Stimulated activated CD4-positive, alpha-beta T cell treated with anti-CD3 and anti-CD28 coated beads, Interleukin-1b, Interleukin-23, amount 100 ng/mL, for 1 hour (primary cell): ENCODE measurements around the gene FCN3.
"Not testable (repeated sequence)": the region's sequence is repeated elsewhere in the genome, so short reads cannot be mapped to it uniquely, and the experiment has no call there.

ENCODE experiments used
- DNase-seq, 2 donors: peaks; one replicate each; pipeline ENCODE4 v3.0.0-alpha.2; 2020; ENCODE audit warnings: low read depth in 2 of 2

The FCN3 gene

GRCh38 chr1:27374362-27375086 lies at the start of gene FCN3:
Gene FCN3, minus strand, starts transcription at chr1:27374824. Its CDS starts 6 bp downstream, at chr1:27374818.
- no peak for DNase-seq

GRCh38 chr1:27423709-27424108 lies 49.1 kb upstream of the FCN3 start:
- DNase-seq: no peak

- DNase-seq: no peak
Observed at GRCh38 chr1:27418326-27419185, 43.9 kb upstream of the FCN3 start.

GRCh38 chr1:27417713-27418112 lies 43.1 kb upstream of the FCN3 start:
- no peak for DNase-seq

GRCh38 chr1:27416387-27417111 lies 41.9 kb upstream of the FCN3 start:
- no peak for DNase-seq

- DNase-seq: no peak
Observed at GRCh38 chr1:27414091-27414490, 39.5 kb upstream of the FCN3 start.

GRCh38 chr1:27413004-27413403 lies 38.4 kb upstream of the FCN3 start:
- no peak for DNase-seq

- DNase-seq: no peak
Observed at GRCh38 chr1:27412502-27412901, 37.9 kb upstream of the FCN3 start.

GRCh38 chr1:27410709-27411108 lies 36.1 kb upstream of the FCN3 start:
- DNase-seq: no peak

GRCh38 chr1:27409669-27410068 lies 35.0 kb upstream of the FCN3 start:
- no peak for DNase-seq

GRCh38 chr1:27408151-27408550 lies 33.5 kb upstream of the FCN3 start:
- DNase-seq: no peak

GRCh38 chr1:27406791-27407190 lies 32.2 kb upstream of the FCN3 start:
- not testable (repeated sequence) for DNase-seq

- DNase-seq: no peak
Observed at GRCh38 chr1:27406362-27406680, 31.7 kb upstream of the FCN3 start.

- not testable (repeated sequence) for DNase-seq
Observed at GRCh38 chr1:27405598-27406361, 31.2 kb upstream of the FCN3 start.

GRCh38 chr1:27405074-27405473 lies 30.4 kb upstream of the FCN3 start:
- no peak for DNase-seq

GRCh38 chr1:27403931-27404330 lies 29.3 kb upstream of the FCN3 start:
- no peak for DNase-seq

- DNase-seq: no peak
Observed at GRCh38 chr1:27403065-27403726, 28.6 kb upstream of the FCN3 start.

GRCh38 chr1:27402349-27402754 lies 27.7 kb upstream of the FCN3 start:
- DNase-seq: no peak

- no peak for DNase-seq
Observed at GRCh38 chr1:27400963-27401341, 26.3 kb upstream of the FCN3 start.

GRCh38 chr1:27400082-27400962 lies 25.7 kb upstream of the FCN3 start:
- DNase-seq: no peak
